Neuronal stem cell (in vitro differentiated cells): Measurements from ENCODE around the gene PDGFC.

ENCODE experiments used
- DNase-seq: peaks from one replicate; pipeline ENCODE4 v3.0.0-alpha.2; 2013; ENCODE audit warnings: low spot score
- H2AFZ ChIP-seq: one replicate; pipeline ENCODE4 v1.6.1; 2013; ENCODE audit warnings: mild to moderate bottlenecking, low read length, inconsistent platforms
- H2AK5ac ChIP-seq: 2 replicates; pipeline ENCODE4 v1.6.1; 2013; ENCODE audit warnings: low read depth, mild to moderate bottlenecking, inconsistent platforms, low read length, moderate library complexity, mixed read lengths
- H2BK120ac ChIP-seq: 2 replicates; pipeline ENCODE4 v1.6.1; 2013; ENCODE audit warnings: low read depth, mild to moderate bottlenecking, inconsistent platforms, low read length, moderate library complexity, mixed read lengths
- H2BK12ac ChIP-seq: one replicate; pipeline ENCODE4 v1.6.1; 2013; ENCODE audit warnings: low read length, inconsistent platforms
- H2BK15ac ChIP-seq: 2 replicates; pipeline ENCODE4 v1.6.1; 2013; ENCODE audit warnings: mild to moderate bottlenecking, low read length, inconsistent platforms, mixed read lengths
- H2BK5ac ChIP-seq: one replicate; pipeline ENCODE4 v1.6.1; 2013; ENCODE audit warnings: inconsistent platforms, mild to moderate bottlenecking, low read length, moderate library complexity
- H3K14ac ChIP-seq: one replicate; pipeline ENCODE4 v1.6.1; 2013; ENCODE audit warnings: low read length, inconsistent platforms
- H3K18ac ChIP-seq: 2 replicates; pipeline ENCODE4 v1.6.1; 2013; ENCODE audit warnings: low read length, inconsistent platforms
- H3K23ac ChIP-seq: 2 replicates; pipeline ENCODE4 v1.6.1; 2013; ENCODE audit warnings: low read depth, mild to moderate bottlenecking, mixed read lengths, low read length, inconsistent platforms; ENCODE audit not compliant: poor library complexity
- H3K27ac ChIP-seq: replicated peaks from 3 replicates; pipeline ENCODE4 v1.5.1; 2013; ENCODE audit warnings: low read length, inconsistent platforms
- H3K27me3 ChIP-seq, 3 experiments: 2 replicates each; pipeline ENCODE4 v1.6.1; 2013; ENCODE audit warnings: low read length in 3 of 3, mild to moderate bottlenecking in 2 of 3, inconsistent platforms in 1 of 3, low read depth in 1 of 3, mixed read lengths in 1 of 3, moderate library complexity in 1 of 3; ENCODE audit not compliant: control insufficient read depth in 3 of 3, insufficient read depth in 3 of 3
- H3K36me3 ChIP-seq, 2 donors: replicated peaks in 1 of 2; 2 replicates each; pipeline ENCODE4 v1.6.1; 2013; ENCODE audit warnings: low read length in 2 of 2; ENCODE audit not compliant: control insufficient read depth in 2 of 2, insufficient read depth in 2 of 2
- H3K4ac ChIP-seq: 2 replicates; pipeline ENCODE4 v1.6.1; 2013; ENCODE audit warnings: inconsistent platforms, mild to moderate bottlenecking, low read length, moderate library complexity
- H3K4me1 ChIP-seq, 2 donors: 1 replicate in 1 of 2; 2 replicates in 1 of 2; pipeline ENCODE4 v1.6.1; 2013; ENCODE audit warnings: low read length in 2 of 2, low read depth in 1 of 2; ENCODE audit not compliant: control insufficient read depth in 2 of 2, insufficient read depth in 1 of 2
- H3K4me2 ChIP-seq: one replicate; pipeline ENCODE4 v1.6.1; 2013; ENCODE audit warnings: mild to moderate bottlenecking, low read length, inconsistent platforms; ENCODE audit not compliant: insufficient read depth, poor library complexity, severe bottlenecking
- H3K4me3 ChIP-seq, 2 donors: 2 replicates each; pipeline ENCODE4 v1.5.1; 2013; ENCODE audit warnings: low read length in 2 of 2, mild to moderate bottlenecking in 2 of 2, inconsistent platforms in 1 of 2, moderate library complexity in 1 of 2
- H3K79me1 ChIP-seq: one replicate; pipeline ENCODE4 v1.6.1; 2013; ENCODE audit warnings: low read depth, mild to moderate bottlenecking, inconsistent platforms, low read length, moderate library complexity
- H3K9ac ChIP-seq: one replicate; pipeline ENCODE4 v1.6.1; 2013; ENCODE audit warnings: mild to moderate bottlenecking, low read depth, low read length, inconsistent platforms; ENCODE audit not compliant: poor library complexity
- H3K9me3 ChIP-seq, 2 donors: replicated peaks in 1 of 2; 2 replicates each; pipeline versions ENCODE3 to v1.6.1; 2013; ENCODE audit warnings: low read length in 2 of 2, mild to moderate bottlenecking in 2 of 2, inconsistent platforms in 1 of 2, low read depth in 1 of 2, mixed read lengths in 1 of 2, moderate library complexity in 1 of 2; ENCODE audit not compliant: control insufficient read depth in 2 of 2, insufficient read depth in 1 of 2
- H4K8ac ChIP-seq: one replicate; pipeline ENCODE4 v1.6.1; 2013; ENCODE audit warnings: low read depth, mild to moderate bottlenecking, inconsistent platforms, low read length, moderate library complexity
- H4K91ac ChIP-seq: one replicate; pipeline ENCODE4 v1.6.1; 2013; ENCODE audit warnings: low read length, low read depth, mild to moderate bottlenecking, inconsistent platforms; ENCODE audit not compliant: poor library complexity
- WGBS, 2 donors: extraction: QIAGEN DNeasy Blood & Tissue Kit; methylation state at CpG; one replicate each; pipeline ENCODE4 v1.1.7; 2013; ENCODE audit warnings: missing lambda C conversion rate in 2 of 2, mixed read lengths in 1 of 2; ENCODE audit not compliant: insufficient read length in 2 of 2, insufficient replicate concordance in 1 of 2; ENCODE audit errors: extremely low coverage in 2 of 2; 5-methylcytosine and 5-hydroxymethylcytosine counted together

Gene PDGFC

DNA sequence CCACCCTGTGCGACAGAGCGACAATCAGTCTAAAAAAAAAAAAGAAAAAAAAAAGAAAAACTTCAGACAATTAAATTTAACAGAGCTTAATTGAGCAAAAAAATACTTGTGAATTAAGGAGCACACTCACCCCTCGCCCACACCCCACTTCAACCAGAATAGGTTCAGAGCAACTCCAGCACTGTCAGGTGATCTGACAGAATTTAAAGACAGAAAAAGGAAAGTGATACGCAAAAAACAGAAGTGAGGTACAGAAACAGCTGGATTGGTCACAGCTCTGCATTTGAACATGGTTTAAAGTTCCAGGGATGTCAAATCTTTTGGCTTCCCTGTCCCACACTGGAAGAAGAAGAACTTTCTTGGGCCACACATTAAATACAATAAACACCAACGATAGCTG is 174.4 kb downstream of the PDGFC start:
- Histone ChIP-seq H3K4ac (no peak overlapping the region), H3K79me1 (no peaks in the 10 kb centered on the region), H3K27me3 (no peaks in the 10 kb centered on the region), H3K23ac (no peak overlapping the region), H3K4me2 (no peak overlapping the region), H2BK15ac (no peak overlapping the region), H3K14ac (no peak overlapping the region), H2BK5ac (no peak overlapping the region), H3K4me1 (peaks cover 0 to 2% of the 10 kb centered on the region in 2 donors), H2AK5ac (no peak overlapping the region), H3K4me3 (no peak overlapping the region), H4K91ac (no peak overlapping the region), H3K9ac (no peak overlapping the region), H3K36me3 (no peaks in the 10 kb centered on the region), H2BK120ac (no peak overlapping the region), H4K8ac (no peak overlapping the region), H2BK12ac (no peak overlapping the region), H2AFZ (no peak overlapping the region), H3K9me3 (no peaks in the 10 kb centered on the region), H3K18ac (no peak overlapping the region), H3K27ac (no peak overlapping the region)
- DNase-seq, result no peak
- no CpG with 5 or more reads among the region's 5 CpGs for WGBS, 2 donors

GRCh38 chr4:156795727-156796126 is 175.9 kb downstream of the PDGFC start:
- H2BK15ac ChIP-seq, result no peak overlapping the region
- no peak for DNase-seq
- H3K4me2 ChIP-seq, result no peak overlapping the region
- no peaks in the 10 kb centered on the region for H3K9me3 ChIP-seq
- no peak overlapping the region for H4K91ac ChIP-seq
- no peaks in the 10 kb centered on the region for H3K79me1 ChIP-seq
- H3K18ac ChIP-seq, result no peak overlapping the region
- H2BK12ac ChIP-seq, result no peak overlapping the region
- no peak overlapping the region for H2BK120ac ChIP-seq
- H3K4ac ChIP-seq, result no peak overlapping the region
- H3K4me3 ChIP-seq, result no peak overlapping the region
- no peak overlapping the region for H3K27ac ChIP-seq
- H2AK5ac ChIP-seq, result no peak overlapping the region
- no peak overlapping the region for H3K9ac ChIP-seq
- no peak overlapping the region for H3K14ac ChIP-seq
- H3K36me3 ChIP-seq, result no peaks in the 10 kb centered on the region
- H2AFZ ChIP-seq, result no peak overlapping the region
- H2BK5ac ChIP-seq, result no peak overlapping the region
- no peak overlapping the region for H3K23ac ChIP-seq
- H3K4me1 ChIP-seq, result peaks cover 0 to 2% of the 10 kb centered on the region in 2 donors
- no CpG with 5 or more reads among the region's 2 CpGs for WGBS, 2 donors
- H3K27me3 ChIP-seq, result no peaks in the 10 kb centered on the region
- no peak overlapping the region for H4K8ac ChIP-seq

DNA sequence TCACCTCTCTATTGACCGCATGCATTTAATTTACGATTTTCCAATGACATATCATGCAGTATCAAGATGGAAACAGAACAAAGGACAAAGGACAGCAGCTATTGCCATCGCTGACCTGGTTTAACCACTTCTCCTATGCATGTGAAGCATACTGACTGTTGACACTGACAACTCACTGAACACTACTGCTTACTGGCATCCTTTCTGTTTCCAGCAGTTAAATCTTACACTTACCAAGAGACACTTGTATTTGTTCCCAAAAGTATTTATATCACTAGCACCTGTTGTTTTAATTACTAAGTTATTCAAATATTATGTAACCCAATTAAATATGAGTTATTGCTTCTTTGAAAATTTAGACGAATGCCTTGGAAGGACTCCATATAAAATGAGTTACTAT is 176.7 kb downstream of the PDGFC start:
- no peak overlapping the region for H2BK12ac ChIP-seq
- no peak overlapping the region for H3K23ac ChIP-seq
- no peaks in the 10 kb centered on the region for H3K79me1 ChIP-seq
- H3K9me3 ChIP-seq, result no peaks in the 10 kb centered on the region
- H3K4me2 ChIP-seq, result no peak overlapping the region
- no peak for DNase-seq
- no peaks in the 10 kb centered on the region for H3K36me3 ChIP-seq
- no CpG with 5 or more reads among the region's 4 CpGs for WGBS, 2 donors
- H2BK15ac ChIP-seq, result no peak overlapping the region
- peaks cover 0 to 2% of the 10 kb centered on the region in 2 donors for H3K4me1 ChIP-seq
- H3K4ac ChIP-seq, result no peak overlapping the region
- no peak overlapping the region for H3K27ac ChIP-seq
- H3K4me3 ChIP-seq, result no peak overlapping the region
- H2BK5ac ChIP-seq, result no peak overlapping the region
- no peak overlapping the region for H4K91ac ChIP-seq
- no peak overlapping the region for H3K9ac ChIP-seq
- H2AK5ac ChIP-seq, result no peak overlapping the region
- H3K14ac ChIP-seq, result no peak overlapping the region
- H2AFZ ChIP-seq, result no peak overlapping the region
- no peaks in the 10 kb centered on the region for H3K27me3 ChIP-seq
- no peak overlapping the region for H3K18ac ChIP-seq
- no peak overlapping the region for H2BK120ac ChIP-seq
- H4K8ac ChIP-seq, result no peak overlapping the region

DNA sequence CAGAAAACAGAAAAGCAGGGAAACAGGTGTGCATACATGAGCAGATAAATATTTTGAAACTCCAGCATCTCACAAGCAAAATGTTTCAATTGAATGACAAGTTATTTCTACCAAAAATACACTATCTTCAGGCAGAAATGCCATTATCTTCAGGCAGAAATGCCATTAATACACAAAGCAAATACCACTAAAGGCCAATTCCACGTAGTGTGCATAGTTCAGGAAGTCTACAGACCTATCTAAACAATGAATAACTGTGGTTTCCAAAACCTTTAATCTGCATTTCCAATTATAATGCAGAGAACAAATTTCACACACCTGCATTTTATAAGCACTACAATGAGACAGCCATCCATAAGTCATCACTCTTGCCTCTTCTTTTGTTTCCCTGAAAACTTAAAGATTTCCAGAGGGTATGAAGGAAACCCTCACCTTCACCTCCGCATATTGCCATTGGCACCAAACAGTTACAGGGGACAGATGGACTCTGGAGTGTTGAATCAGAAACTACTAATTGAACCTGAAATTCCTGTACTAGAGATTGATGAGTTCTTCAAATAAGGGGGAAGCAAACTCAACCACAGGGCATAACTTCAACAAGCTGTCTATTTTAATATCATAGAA is 179.0 kb downstream of the PDGFC start:
- Histone ChIP-seq H3K14ac (no peak overlapping the region), H3K4me1 (no peaks in the 10 kb centered on the region), H2AFZ (no peak overlapping the region), H2BK12ac (no peak overlapping the region), H3K23ac (no peak overlapping the region), H3K4me3 (no peak overlapping the region), H3K79me1 (no peaks in the 10 kb centered on the region), H3K9me3 (no peaks in the 10 kb centered on the region), H2BK120ac (no peak overlapping the region), H3K36me3 (no peaks in the 10 kb centered on the region), H2BK5ac (no peak overlapping the region), H4K91ac (no peak overlapping the region), H4K8ac (no peak overlapping the region), H2AK5ac (no peak overlapping the region), H3K27ac (no peak overlapping the region), H3K4ac (no peak overlapping the region), H3K27me3 (no peaks in the 10 kb centered on the region), H3K9ac (no peak overlapping the region), H3K4me2 (no peak overlapping the region), H3K18ac (no peak overlapping the region), H2BK15ac (no peak overlapping the region)
- no peak for DNase-seq
- WGBS, 2 donors, result no CpG with 5 or more reads among the region's 2 CpGs
